NCI-H1436 (cell line): ENCODE data around the gene LSM12.
"Not testable (repeated sequence)": the region's sequence is repeated elsewhere in the genome, so short reads cannot be mapped to it uniquely, and the experiment has no call there.

Experiments
- DNase-seq: peaks from one replicate; lab custom pipeline; 2025; lab: John Stamatoyannopoulos, UW

The LSM12 gene

DNA sequence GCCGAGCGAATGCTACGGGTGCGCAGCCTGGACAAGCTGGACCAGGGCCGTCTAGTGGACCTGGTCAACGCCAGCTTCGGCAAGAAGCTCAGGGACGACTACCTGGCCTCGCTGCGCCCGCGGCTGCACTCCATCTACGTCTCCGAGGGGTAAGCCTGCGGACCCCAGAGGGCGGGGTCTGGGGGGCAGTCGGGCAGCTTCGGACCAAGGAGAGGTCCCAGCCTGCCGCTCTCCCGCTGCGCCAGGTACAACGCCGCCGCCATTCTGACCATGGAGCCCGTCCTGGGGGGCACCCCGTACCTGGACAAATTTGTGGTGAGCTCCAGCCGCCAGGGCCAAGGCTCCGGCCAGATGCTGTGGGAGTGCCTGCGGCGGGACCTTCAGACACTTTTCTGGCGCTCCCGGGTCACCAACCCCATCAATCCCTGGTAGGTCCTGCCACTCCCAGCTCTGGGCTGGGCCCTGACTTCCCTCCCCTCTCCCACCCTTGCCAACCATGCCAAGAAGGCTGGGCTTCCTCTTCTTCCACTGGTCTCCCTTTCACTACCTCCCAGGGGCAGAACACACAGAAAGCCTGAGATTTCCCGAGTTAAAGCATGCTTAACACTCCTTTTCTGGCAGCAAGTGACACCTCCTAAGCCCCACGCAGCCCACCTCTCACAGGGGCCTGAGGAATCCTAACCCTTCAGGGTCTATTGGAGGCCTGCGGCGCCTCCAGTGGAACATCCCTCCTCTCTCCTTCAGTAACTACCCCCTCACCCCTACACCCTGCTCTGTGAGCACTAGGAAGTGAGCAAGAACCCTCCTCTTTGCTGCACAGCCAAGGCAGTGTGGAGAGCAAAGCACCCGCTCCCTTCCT lies 58.9 kb downstream of the LSM12 start:
- no peak for DNase-seq

DNA sequence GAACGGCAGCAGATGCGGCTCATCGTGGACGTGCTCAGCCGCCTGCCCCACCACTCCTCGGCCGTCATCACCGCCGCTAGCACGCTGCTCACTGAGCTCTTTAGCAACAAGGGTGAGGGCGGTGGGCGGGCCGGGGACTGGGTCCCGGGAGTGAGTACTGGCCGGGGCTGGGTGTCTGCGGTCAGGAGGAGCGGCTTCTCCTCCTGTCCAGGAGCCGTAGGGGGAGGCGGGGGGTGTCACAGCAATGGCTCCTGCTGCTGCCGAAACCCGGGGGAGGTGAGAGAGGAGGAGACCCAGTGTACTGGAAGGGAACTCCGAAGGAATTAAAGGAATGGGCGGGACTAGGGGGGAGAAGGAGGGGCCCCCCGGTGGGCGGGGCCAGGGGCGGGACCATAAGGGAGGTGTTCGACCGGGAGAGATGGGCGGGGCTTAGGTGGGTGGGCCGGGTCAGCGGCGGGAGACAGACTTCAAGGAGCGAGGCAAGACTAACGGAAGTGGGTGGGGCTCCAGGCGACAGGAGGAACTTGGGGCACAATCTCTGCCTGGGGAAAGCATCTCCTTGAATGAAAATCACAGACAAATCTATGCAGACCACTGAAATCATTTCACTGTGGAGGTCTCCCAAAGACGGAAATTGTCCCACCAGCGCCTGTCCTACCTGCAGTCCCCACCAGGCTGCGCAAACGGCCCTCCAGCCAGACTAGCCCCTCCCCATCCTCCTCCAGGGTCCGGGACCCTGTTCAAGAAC lies 59.7 kb downstream of the LSM12 start:
- peak; percentile 98 for DNase-seq

DNA sequence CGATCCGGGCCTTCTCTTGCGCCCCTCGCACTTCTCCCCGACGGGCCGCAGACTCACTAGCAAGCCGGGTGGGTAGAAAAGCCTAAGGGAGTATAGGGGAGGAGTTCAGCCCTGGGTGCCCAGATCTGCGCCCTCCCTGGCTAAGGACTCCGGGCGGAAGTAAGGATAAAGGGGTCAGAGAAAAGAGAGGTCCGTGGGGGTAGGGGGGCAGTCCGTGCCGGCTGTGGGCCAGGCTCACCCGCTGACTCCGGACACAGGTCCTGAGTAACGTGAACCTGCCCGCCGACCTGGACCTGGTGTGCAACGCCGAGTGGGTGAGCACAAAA lies 60.2 kb downstream of the LSM12 start:
- no peak for DNase-seq

DNA sequence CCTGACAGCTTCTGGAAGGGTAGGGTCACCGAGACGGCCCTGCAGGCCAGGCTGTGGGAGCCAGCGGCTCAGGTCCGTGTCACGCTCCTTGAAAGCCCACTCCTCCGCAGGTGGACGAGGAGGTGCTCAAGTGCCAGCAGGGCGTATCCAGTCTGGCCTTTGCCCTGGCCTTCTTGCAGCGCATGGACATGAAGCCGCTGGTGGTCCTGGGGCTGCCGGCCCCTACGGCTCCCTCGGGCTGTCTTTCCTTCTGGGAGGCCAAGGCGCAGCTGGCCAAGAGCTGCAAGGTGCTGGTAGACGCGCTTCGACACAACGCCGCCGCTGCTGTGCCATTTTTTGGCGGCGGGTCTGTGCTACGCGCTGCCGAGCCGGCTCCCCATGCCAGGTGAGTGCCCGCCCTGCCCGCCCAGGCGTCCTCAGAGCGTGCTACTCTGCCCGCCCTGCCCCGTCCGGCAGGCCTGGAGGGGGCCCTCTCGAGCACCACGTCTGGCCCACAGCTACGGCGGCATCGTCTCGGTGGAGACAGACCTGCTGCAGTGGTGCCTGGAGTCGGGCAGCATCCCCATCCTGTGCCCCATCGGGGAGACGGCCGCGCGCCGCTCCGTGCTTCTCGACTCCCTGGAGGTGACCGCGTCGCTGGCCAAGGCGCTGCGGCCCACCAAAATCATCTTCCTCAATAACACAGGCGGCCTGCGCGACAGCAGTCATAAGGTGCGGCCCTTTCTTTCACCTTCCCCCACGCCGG lies 60.8 kb downstream of the LSM12 start:
- no peak for DNase-seq

DNA sequence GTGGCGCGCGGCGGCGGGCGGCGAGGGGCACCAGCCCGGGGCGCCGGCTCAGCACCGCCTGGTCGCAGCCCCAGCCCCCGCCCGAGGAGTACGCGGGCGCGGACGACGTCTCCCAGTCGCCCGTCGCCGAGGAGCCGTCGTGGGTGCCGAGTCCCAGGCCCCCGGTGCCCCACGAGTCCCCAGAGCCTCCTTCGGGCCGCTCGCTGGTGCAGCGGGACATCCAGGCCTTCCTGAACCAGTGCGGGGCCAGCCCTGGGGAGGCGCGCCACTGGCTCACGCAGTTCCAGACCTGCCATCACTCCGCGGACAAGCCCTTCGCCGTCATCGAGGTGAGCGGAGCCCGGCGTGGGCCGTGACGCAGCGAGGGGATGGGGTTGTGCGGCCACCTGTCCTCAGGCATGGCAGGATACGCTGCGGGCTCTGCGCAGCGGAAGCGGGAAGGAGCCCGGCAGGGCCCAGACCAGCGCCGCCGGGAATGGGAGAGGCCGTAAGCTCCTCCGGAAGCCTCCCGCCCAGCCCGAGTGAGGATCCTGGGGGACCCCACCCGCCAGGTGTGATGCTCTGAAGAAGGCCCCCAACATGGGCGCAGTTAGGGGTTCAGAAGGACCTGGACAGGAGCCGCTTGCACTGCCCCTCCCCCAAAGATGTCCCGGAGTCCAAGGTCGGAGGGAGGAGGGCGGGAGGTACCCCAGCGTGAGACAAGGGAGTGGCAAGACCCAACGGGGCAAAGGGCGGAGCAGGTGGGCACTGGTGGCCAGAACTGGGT lies 61.5 kb downstream of the LSM12 start:
- DNase-seq: no peak

DNA sequence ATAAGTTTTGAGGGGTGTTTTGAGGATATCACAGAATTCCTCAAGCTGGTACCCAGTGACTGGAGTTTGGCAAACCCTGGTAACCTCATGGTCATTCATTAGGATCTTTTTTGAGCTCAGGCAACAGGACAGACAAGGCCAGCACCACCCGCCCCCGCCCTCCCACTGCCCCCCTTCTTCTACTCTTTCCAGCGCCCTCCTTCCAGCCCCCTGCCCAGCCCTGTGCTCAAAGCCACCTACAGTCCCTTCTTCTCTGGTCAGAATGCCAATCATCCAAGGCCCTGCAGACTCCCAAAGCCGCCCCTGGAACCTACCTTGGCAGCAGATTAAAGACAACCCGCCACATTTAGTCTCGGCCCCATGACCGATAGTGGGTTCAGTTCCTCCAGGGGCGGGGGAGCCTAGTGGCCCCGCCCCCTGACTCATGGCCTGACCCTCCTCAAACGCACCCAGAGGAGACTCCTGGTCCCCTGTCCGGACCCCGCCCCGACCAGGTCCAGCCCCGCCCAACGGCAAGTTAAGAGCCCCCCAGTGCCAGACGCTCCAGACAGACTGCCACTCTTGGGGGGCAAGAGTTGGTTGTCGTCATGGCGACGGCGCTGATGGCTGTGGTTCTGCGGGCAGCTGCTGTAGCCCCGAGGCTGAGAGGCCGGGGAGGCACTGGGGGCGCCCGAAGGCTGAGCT lies 62.3 kb downstream of the LSM12 start, which contains the start of gene NAGS:
TSS of gene NAGS (plus strand) at position 546 of the 684 bp plus-strand sequence. CDS start at position 588, 42 bp downstream.
- no peak for DNase-seq

DNA sequence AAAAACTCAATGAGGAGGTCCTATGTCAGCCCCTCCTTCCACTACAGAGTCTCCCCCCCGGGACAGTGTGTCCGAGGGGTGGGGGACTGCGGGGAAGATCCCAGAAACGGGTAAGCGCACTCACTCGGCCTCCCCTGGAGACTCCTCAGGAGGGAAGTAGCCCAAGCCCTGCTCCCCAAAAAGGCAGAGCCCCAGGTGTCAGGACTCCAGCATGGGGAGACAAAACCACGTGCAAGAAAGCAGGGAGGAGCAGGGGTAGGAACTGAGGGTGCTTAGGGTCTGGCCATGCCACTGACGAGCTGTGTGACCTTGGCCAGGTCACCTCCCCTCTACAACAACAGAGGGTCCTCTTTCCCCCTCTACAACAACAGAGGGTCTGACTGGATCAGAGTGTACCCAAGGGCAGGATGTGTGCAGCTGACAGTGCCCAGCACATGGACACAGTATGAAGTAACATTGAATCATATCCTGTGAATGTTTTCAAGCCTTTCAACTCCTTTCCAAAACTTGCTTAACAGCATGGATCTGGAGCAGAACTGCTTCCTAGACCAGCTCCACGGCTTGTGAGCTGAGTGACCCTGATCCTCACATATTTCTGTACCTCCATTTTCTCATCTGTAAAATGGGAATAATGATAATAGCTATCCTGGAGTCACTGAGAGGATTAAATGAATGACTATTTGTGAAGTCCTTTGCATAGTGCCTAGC lies 64.2 kb downstream of the LSM12 start:
- DNase-seq: no peak

DNA sequence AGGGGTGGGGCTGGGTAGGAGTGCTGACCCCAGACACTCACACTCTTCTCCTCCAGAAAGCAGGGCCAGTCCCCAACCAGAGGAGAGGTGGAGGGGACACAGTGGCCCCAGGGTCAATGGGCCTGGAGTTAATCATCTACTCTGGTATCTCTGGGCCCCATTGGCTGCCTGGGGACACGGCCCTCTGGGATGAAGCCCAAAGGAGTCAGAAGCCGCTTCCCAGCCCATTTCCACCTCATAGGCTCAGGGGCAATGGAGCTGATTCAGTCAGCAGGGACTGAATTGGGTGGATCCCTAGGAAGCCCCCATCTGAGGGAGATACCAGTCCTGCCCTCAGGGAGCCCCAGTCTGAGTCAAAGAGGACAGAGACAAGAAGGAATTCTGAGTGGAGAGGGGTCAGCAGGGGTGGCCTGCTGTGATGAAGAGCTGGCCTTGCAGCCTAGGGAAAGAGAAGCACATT lies 65.0 kb downstream of the LSM12 start:
- DNase-seq: no peak

DNA sequence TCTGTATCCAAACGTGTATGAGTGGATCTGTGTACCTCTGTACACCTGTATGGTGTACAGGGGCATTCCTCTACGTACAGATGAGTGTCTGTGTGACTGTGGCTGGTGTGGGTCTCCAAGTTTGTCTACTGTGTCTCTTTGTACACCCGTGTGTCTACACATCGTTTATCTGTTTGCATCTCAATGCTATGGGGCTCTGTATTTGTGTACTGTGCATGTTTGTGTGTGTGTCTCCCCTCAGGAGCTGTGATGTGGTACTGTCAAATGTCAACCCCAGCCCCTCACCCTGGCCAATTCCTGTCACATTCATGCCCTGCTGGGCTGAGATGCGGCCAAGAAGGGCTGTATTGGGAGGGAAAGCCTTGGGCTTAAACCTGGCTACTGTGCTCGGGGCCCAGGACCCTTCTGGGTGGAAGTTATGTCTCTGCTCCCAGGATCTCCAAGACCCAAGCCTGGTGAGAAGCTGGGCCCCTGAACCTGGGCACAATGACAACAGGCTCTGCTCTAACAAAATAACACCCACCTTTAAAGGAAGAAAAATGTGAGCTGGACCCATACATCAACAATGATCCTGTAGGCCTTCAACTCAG lies 65.5 kb downstream of the LSM12 start:
- no peak for DNase-seq

DNA sequence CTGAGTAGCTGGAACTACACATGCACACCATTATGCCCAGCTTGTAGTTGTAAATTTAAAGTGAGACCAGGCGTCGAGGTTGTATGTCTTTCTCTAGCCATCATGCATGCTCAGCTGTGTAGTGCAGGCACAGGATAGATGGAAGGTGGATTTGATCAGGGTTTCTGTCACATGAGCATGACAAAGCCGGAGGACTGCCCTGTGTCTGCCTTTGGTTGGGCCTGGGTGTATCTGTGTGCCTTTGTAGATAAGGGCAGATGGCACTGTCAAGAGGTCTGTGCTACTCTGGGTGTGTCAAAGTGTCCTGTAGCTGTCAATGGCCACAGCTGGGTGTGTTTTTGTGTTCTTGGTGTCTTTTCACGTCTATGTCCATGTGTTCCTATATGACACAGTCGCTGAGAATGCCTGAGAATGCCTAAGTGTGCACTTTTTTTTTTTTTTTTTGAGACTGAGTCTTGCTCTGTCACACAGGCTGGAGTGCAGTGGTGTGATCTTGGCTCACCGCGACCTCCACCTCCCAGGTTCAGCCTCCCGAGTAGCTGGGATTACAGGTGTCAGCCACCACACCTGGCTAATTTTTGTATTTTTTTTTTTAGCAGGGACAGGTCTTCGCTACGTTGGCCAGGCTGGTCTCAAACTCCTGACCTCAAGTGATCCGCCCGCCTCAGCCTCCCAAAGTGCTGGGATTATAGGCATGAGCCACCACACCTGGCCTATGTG lies 66.2 kb downstream of the LSM12 start:
- no peak for DNase-seq

DNA sequence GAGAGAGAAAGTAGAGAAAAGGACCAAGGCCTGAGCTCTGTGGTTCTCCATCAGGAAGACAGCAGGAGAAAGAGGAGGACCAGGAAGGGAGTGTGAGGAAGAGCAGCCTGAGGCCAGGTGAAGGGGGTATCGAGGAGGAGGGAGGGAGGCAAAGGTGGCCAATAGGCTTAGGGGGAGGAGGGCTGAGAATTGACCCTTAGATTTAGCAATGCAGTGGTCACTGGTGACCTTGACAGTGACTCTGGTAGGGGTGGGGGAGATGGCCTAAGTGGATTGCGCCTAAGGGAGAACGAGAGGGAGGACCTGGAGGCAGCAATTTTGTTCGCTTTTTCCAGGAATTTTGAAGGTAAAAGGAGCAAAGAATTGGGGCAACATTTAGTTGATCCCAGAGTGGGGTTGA lies 67.4 kb downstream of the LSM12 start:
- no peak for DNase-seq

DNA sequence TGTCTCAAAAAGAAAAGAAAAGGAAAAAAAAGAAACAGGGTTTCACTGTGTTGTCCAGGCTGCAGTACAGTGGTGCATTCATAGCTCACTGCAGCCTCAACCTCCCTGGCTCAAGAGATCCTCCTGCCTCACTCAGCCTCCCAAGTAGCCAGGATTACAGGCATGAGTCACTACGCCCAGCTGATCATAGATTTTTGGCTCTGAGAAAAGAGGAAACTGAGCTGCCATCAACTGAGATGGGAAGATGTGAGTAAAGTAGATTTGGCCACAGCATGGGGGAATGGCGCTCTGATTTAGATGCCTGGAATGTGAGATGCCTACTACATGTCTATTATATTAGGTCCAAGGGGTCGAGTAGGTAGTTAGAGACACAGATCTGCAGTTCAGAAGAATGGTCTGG lies 67.9 kb downstream of the LSM12 start:
- DNase-seq: no peak

DNA sequence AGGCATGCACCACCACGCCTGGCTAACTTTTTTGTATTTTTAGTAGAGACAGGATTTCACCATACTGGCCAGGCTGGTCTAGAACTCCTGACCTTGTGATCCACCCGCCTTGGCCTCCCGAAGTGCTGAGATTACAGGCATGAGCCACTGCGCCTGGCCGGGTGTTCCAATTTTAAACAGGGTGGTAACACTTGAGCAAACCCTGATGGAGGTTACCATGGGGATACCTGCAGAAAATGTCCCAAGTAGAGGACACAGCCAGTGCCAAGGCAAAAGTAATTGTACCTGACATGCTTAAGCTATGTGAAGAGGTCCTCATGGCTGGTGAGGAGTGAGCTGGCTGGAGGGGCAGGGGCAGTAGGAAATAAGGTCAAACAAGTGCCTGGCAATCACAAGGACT lies 69.3 kb downstream of the LSM12 start:
- DNase-seq: not testable (repeated sequence)

DNA sequence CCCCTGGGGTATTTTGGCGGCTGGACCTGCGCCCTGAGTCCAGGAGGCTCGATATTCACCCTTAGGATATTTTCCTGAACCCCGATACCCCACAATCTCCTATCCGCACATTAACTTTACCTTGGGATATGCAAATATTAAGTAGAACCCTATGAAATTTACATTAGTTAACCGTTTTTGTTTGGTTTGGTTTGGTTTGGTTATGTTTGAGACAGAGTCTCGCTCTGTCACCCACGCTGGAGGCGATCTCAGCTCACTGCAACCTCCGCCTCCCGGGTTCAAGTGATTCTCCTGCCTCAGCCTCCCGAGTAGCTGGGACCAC lies 71.4 kb downstream of the LSM12 start:
- DNase-seq: no peak

DNA sequence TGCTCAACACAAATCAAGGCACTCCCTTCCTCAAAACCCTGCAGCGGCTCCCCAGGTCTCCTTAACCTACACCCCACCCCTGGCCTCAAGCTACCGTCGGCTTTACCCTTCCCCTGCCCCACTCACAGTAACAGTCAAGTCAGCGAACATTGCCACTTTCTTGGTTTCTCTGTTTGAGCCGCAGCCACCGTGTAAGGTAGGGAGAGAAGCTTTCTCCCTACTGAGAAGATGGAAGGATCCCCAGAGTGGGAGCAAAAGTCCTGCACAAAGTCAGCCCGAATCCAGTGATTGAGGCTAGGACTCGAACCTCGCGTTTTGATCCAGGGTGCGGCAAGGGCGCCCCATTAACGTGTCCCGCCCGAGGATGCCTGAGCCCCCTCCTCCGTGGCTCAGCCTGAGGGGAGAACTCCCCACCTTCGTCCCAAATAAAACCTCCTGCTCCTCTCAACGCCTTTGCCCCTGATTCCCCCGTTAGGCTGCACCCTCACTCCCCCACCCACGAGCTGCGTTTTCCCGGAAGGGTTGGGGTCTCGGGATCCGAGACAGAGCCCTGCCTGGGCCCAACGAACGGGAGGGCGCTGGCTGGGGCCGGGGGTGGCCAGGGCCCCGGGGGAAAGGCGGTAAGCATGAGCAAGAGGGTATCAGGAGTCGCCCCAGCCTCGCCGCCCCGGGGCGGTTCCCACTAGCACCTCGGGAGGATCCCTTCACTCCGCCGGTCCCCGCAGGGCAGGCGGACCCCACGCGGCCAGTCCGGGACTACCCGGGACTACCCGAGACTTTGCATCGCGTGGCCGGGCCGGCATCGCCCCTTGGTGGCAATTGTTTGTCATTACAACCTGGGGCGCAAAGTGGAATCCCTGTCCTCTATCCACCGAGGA lies 72.0 kb downstream of the LSM12 start:
- DNase-seq: peak; percentile 56

DNA sequence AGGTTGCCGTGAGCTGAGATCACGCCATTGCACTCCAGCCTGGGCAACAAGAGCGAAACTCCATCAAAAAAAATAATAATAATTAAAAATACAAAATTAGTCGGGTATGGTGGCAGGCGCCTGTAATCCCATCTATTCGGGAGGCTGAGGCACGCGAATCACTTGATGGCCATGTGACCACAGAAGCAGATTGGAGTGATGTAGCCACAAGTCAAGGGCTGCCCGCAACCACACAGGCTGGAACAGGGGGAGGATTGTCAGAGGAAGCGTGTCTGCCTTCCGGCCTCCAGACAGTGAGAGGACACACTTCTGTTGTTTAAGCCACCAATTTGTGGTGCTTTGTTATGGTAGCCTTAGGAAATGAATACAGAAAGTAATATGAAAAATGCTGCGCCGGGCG lies 73.8 kb downstream of the LSM12 start:
- DNase-seq: no peak

DNA sequence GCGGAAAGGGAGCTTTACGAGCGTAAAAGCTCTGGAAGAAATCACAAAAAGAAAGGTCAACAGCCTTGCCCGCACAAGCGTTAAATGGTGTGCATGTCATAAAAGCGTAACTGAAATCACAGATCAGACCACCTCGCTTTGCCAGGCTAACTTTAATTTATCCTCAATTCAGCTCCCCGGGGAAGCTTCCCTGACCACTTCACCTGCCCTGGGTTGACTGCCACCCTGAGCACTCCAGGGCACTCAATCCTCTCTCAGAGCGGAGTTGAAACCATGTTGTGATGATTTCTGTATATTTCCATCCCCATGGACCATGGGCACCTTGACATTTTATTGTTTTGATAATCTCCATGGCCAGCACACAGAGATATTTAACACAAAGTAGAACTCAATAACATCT lies 78.2 kb downstream of the LSM12 start:
- no peak for DNase-seq

DNA sequence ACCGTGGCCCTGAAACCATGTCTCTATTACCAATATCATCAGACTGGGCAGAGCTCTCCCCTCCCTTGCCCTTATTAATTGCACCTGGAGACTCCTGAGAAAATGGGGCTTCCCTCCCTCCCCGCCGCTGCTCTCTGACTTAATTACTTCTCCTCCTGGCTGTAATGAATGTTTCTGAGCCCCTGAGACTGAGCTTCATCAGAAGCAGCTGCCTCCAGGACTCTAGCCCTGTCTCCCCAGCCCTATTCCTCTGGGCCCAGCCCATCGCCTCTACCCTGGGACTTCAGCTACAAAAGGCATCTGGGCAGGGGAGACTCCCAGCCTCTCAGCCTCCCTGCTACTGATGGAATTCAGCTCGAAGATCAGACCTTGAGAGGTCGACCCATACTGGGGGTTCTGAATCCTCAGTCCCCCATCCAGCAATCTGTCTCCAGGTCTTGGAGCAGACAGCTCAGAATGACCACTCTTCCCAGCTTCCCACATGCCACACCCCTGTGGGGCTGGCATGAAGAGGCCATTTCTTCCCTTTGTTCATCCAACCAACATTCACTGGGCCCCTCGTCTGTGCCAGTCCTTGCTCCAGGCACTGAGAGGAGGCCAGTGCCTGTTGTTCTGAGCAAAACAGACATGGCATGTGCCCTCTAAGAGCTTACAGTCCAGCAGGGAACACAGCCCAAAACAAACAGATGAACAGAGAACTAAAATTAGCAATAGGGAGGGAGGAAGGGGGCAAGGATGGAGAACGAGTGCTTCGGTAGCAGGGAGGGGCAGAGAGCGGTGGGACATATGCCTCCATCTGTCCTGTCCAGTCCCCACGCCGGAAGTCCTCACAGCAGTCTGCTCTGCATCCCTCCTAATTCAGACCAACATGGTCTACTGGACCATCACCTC lies 79.1 kb downstream of the LSM12 start:
- no peak for DNase-seq
